GM12874 (cell line): ENCODE measurements around the gene ZNF835.

ENCODE experiments used
- TF ChIP-seq, protein P1 (sequence below): IDR thresholded peaks from 2 replicates; pipeline ENCODE4 v1.5.1; 2011; ENCODE audit warnings: low read depth, mild to moderate bottlenecking, control low read depth, low read length, moderate library complexity; ENCODE audit not compliant: insufficient read depth

ZNF835 gene

DNA sequence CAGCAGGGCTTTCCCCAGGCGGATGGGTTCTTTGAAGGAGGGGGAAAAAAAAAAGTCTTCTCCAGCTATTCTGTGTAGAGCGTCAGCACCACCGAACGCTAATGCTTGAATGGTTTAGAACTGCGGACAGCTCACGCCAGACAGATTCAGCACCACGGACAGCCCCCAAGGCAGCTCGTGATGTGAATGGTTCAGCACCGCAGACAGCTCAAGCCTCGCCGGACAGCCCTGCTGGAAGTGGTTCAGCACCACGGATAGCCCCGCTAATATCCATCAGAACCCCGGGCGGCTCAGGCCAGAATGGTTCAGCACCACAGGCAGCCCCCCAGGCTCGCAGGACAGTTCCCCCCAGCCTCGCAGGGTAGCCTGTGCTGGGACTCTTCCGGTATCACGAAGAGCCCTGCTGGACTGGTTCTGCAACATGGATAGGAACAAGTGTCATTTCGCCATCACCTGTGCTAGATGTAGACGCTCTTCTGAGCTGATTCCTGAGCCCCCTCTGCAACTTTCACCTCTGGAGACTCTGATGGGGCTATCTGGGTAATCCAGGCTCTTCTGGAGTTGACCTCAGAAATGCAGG lies 33.5 kb downstream of the ZNF835 start:
- TF ChIP-seq, protein P1, sequence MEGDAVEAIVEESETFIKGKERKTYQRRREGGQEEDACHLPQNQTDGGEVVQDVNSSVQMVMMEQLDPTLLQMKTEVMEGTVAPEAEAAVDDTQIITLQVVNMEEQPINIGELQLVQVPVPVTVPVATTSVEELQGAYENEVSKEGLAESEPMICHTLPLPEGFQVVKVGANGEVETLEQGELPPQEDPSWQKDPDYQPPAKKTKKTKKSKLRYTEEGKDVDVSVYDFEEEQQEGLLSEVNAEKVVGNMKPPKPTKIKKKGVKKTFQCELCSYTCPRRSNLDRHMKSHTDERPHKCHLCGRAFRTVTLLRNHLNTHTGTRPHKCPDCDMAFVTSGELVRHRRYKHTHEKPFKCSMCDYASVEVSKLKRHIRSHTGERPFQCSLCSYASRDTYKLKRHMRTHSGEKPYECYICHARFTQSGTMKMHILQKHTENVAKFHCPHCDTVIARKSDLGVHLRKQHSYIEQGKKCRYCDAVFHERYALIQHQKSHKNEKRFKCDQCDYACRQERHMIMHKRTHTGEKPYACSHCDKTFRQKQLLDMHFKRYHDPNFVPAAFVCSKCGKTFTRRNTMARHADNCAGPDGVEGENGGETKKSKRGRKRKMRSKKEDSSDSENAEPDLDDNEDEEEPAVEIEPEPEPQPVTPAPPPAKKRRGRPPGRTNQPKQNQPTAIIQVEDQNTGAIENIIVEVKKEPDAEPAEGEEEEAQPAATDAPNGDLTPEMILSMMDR: no peak

DNA sequence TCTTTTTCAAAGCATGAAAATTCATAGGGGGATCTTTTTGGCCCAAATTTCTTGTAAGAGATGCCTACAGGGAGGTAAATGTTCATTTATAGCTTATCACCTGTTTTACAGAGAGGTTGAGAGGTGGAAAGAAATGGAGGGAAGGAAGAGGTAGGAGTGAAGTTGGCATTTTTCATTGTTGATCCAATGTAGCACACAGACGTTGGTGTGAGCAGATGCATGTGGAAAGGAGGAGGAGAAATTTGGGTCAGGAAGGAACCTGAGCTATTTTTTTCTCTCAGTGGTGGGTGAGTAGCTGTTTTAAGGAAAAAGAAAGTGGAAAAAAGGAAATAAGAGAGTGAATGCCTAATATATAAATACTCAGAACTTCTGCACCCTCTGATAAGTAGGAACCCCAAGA lies 38.5 kb downstream of the ZNF835 start:
- TF ChIP-seq, protein P1: no peak

DNA sequence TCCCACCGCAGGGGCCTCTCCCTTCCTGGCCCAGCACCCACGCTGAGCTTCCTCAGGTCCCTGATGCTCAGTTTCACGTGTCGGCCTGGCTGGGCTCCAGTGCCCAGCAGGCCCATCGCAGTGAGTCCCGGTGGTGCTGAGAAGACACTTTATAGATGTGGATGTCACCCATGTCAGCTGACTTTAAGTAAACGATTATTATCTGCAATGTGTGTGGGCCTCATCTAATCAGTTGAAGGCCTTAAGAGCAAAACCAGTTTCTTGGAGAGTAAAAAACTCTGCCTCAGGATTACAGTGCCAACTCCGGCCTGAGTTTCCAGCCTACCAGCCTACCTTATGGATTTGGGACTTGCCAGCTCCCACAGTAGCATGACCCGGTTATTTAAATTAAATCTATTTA lies 45.8 kb downstream of the ZNF835 start:
- TF ChIP-seq, protein P1: no peak

DNA sequence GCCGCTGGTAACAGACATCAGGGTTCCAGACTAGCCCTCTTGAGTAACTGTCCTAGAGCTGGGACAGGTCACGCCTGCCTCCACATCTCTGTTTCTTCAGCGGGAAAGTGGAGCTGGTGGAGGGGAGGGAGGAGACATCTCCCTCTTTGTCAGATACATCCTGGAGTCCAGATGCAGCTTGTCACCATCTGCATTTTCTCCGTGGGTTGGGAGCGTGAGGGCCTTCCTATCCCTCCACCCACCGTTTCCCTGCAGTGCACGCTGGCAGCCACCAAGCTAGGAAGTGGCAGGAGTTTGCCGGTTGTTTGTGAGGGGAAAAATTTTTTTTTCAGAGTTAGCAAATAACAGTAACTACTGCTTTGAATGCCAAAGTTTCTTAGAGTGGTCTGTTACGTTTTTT lies 48.6 kb downstream of the ZNF835 start:
- TF ChIP-seq, protein P1: no peak

DNA sequence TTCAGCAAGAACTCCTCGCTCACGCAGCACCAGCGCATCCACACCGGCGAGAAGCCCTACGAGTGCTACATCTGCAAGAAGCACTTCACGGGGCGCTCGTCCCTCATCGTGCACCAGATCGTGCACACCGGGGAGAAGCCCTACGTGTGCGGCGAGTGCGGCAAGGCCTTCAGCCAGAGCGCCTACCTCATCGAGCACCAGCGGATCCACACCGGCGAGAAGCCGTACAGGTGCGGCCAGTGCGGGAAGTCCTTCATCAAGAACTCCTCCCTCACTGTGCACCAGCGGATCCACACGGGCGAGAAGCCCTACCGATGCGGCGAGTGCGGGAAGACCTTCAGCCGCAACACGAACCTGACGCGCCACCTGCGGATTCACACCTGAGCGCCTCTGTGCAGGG lies 49.2 kb downstream of the ZNF835 start:
- TF ChIP-seq, protein P1: no peak

DNA sequence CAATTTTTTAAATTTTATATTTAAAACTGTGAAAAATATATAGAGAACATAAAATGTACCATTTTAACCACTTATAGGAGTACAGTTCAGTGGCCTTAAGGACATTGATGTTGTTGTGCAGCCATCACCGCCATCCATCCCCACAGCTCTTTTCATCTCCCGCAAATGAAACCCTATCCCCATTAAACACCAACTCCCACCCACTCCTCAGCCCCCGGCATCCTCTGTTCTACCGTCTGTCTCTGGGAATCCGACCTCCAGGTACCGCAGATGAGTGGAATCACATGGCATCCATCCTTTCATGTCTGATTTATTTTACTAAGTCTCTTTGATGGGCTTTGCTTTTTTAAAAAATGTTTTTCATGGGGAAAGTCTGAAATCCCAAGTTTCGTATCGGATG lies 52.4 kb downstream of the ZNF835 start:
- TF ChIP-seq, protein P1: no peak

DNA sequence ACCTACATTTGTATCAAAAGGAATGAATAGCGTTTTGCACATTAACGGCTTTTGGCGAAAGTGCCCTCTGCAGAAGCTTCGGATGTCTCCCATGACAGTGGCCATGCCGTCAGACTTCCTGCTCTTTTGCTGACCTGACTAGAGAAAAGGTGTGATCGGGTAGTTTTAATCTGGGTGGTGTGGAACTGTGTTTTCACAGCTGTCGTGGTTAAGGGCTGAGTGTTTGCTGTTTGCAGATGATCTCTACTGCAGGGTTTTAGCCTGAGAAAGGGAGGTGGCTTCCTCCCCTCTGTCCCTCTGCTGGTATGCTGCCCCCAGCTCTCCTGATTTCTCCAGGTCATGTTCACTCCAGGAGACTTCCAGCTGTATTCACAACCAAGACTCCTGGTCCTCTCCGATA lies 54.0 kb downstream of the ZNF835 start:
- TF ChIP-seq, protein P1: no peak
